HepG2 (cell line): ENCODE data around the gene SLC12A3. TPM values are rescaled to one million over a fixed set of nuclear protein-coding genes. Genes with fewer than 3 reads are reported as not detected.
A peak's percentile ranks its signal among the peaks of the same experiment; 100 is the strongest.

Experiments
- CTCF ChIP-seq: sonication (generic); formaldehyde crosslinking; IDR thresholded peaks from 2 replicates; pipeline ENCODE4 v1.5.0; 2020; ENCODE audit warnings: mild to moderate bottlenecking, missing genetic modification reagents, moderate library complexity
- DRAP1 ChIP-seq: IDR thresholded peaks from 2 replicates; pipeline ENCODE4 v1.6.1; 2016; ENCODE audit warnings: missing genetic modification reagents, missing compliant biosample characterization
- FOXP1 ChIP-seq, 2 experiments: fragments of 450-650 bp in 1 of 2; IDR thresholded peaks; 2 replicates each; pipeline ENCODE4 v1.6.1; 2017 to 2018; ENCODE audit warnings: antibody characterized with exemption in 1 of 2
- HIVEP1 ChIP-seq: sonication (generic); formaldehyde crosslinking; IDR thresholded peaks from 2 replicates; pipeline ENCODE4 v1.4.0; 2020; ENCODE audit warnings: mild to moderate bottlenecking, missing genetic modification reagents
- HNRNPUL1 ChIP-seq: fragments of 200-400 bp; formaldehyde crosslinking; IDR thresholded peaks from 2 replicates; pipeline ENCODE4 v1.6.1; 2017; ENCODE audit warnings: low read depth, mild to moderate bottlenecking, low read length, moderate library complexity
- MYNN ChIP-seq: sonication (generic); formaldehyde crosslinking; IDR thresholded peaks from 2 replicates; pipeline ENCODE4 v1.4.0; 2020; ENCODE audit warnings: mild to moderate bottlenecking, low read depth, missing genetic modification reagents
- SNAPC4 ChIP-seq: sonication (generic); formaldehyde crosslinking; IDR thresholded peaks from 2 replicates; pipeline ENCODE4 v1.4.0; 2020; ENCODE audit warnings: mild to moderate bottlenecking, missing genetic modification reagents
- STAG1 ChIP-seq: sonication (generic); formaldehyde crosslinking; IDR thresholded peaks from 2 replicates; pipeline ENCODE4 v1.4.0; 2020; ENCODE audit warnings: missing genetic modification reagents
- ZFX ChIP-seq: sonication (generic); formaldehyde crosslinking; IDR thresholded peaks from 2 replicates; pipeline ENCODE4 v1.4.0; 2020; ENCODE audit warnings: mild to moderate bottlenecking, low read depth, missing genetic modification reagents, moderate library complexity
- ZKSCAN8 ChIP-seq: IDR thresholded peaks from 2 replicates; pipeline ENCODE4 v1.6.1; 2016; ENCODE audit warnings: borderline replicate concordance, missing genetic modification reagents, missing compliant biosample characterization
- ZNF318 ChIP-seq: sonication (generic); formaldehyde crosslinking; IDR thresholded peaks from 2 replicates; pipeline ENCODE4 v1.4.0; 2020; ENCODE audit warnings: mild to moderate bottlenecking, missing genetic modification reagents
- ZNF83 ChIP-seq: sonication (generic); formaldehyde crosslinking; IDR thresholded peaks from 2 replicates; pipeline ENCODE4 v1.4.0; 2020; ENCODE audit warnings: missing genetic modification reagents, mild to moderate bottlenecking, borderline replicate concordance
- polyA plus RNA-seq, 8 experiments: library from polyadenylated mRNA; depleted of rRNA in 3 of 8; stranded (reverse) in 7 of 8; unstranded in 1 of 8; fragments of >200 nt; fragmentation: Illumina TruSeq in 4 of 8; extraction: Trizol in 4 of 8; gene quantifications; 2 replicates each; pipeline versions ENCODE4 v1.2.1 to v1.2.3, GENCODE V29; 2011 to 2016; ENCODE audit warnings: low read depth in 4 of 8, missing spikeins in 1 of 8, mixed read lengths in 1 of 8; ENCODE audit not compliant: insufficient read depth in 1 of 8
- total RNA-seq, 5 experiments: library from RNA; depleted of rRNA; stranded (reverse); fragments of >200 nt; fragmentation: Illumina TruSeq; extraction: Trizol; gene quantifications; 2 replicates each; pipeline ENCODE4 v1.2.3, GENCODE V29; 2016; ENCODE audit warnings: low read depth in 1 of 5

The SLC12A3 gene
- total and polyA plus RNA-seq, 2 of the 13 experiments (the other 11 are each of a cell fraction or from before 2014, with no cell fraction given), result 6.2 TPM; not detected in 1

- TF ChIP-seq ZNF318 (CRISPR knock-in tag), result peak; percentile 60; the same call in 1 of the 2 replicates
- TF ChIP-seq FOXP1 (IDR thresholded peaks at IDR 0.05), result no peak
- no peak for TF ChIP-seq FOXP1 (CRISPR knock-in tag; IDR thresholded peaks at IDR 0.05)
- TF ChIP-seq ZFX (CRISPR knock-in tag), result peak; percentile 44; the same call in 1 of the 2 replicates
- TF ChIP-seq STAG1, result peak; percentile 72
- no peak for TF ChIP-seq ZKSCAN8
- no peak for TF ChIP-seq SNAPC4
- TF ChIP-seq ZNF83, result no peak
- TF ChIP-seq MYNN (CRISPR knock-in tag), result no peak
- TF ChIP-seq HIVEP1 (CRISPR knock-in tag), result no peak
- TF ChIP-seq DRAP1 (CRISPR knock-in tag), result no peak
- TF ChIP-seq HNRNPUL1, result no peak
- peak; percentile 81 for TF ChIP-seq CTCF (CRISPR knock-in tag)
Observed at GRCh38 chr16:56871172-56871593, 6.2 kb downstream of the SLC12A3 start (continued).
